Peyer's patch (tissue), 4 donors: Measurements from ENCODE around the gene CYTL1.

ENCODE experiments used
- POLR2A ChIP-seq, 2 donors: fragments of 450-650 bp; IDR thresholded peaks; one replicate each; pipeline ENCODE4 v1.5.1; 2017; ENCODE audit warnings: antibody characterized with exemption in 2 of 2, mild to moderate bottlenecking in 2 of 2, moderate library complexity in 2 of 2
- TF ChIP-seq, protein P1 (sequence below), 6 experiments: fragments of 450-650 bp in 4 of 6; fragments of 200-600 bp in 2 of 6; sonication (generic) in 1 of 6; IDR thresholded peaks; one replicate each; pipeline ENCODE4 v1.5.1; 2017 to 2019; ENCODE audit warnings: antibody characterized with exemption in 6 of 6, mild to moderate bottlenecking in 3 of 6, moderate library complexity in 1 of 6

DNA sequence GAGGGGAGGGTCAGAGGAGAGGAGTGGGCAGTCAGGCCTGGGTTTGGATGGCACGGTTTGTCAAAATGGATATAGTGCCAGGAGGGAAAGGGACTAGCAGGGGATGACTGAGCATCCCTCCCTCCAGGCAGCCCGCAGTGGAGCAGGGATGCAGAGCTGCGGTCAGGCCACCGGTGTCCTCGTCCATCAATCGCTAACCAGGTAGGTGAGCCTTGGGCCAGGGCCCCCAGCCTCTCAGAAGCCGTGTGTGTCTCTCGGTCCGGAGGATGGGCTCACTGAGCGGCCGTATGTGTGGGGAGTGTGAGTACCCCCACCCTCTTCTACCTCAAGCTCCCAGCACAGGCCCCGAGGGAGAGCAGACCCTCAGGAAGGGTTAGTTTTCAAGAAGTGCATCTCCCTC, 538 bp upstream of the CYTL1 start:
- TF ChIP-seq, protein P1, sequence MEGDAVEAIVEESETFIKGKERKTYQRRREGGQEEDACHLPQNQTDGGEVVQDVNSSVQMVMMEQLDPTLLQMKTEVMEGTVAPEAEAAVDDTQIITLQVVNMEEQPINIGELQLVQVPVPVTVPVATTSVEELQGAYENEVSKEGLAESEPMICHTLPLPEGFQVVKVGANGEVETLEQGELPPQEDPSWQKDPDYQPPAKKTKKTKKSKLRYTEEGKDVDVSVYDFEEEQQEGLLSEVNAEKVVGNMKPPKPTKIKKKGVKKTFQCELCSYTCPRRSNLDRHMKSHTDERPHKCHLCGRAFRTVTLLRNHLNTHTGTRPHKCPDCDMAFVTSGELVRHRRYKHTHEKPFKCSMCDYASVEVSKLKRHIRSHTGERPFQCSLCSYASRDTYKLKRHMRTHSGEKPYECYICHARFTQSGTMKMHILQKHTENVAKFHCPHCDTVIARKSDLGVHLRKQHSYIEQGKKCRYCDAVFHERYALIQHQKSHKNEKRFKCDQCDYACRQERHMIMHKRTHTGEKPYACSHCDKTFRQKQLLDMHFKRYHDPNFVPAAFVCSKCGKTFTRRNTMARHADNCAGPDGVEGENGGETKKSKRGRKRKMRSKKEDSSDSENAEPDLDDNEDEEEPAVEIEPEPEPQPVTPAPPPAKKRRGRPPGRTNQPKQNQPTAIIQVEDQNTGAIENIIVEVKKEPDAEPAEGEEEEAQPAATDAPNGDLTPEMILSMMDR (IDR thresholded peaks at IDR 0.05), result no peak
- TF ChIP-seq POLR2A (IDR thresholded peaks at IDR 0.05), result no peak
